ENCODE measurements around the gene RBMS1. TPM values are rescaled to one million over a fixed set of nuclear protein-coding genes. Genes with fewer than 3 reads are reported as not detected.
A peak's percentile ranks its signal among the peaks of the same experiment; 100 is the strongest.

Gene RBMS1
- total RNA-seq, 2 donors from 2014 or later, result 18.8 to 22.8 TPM

DNA sequence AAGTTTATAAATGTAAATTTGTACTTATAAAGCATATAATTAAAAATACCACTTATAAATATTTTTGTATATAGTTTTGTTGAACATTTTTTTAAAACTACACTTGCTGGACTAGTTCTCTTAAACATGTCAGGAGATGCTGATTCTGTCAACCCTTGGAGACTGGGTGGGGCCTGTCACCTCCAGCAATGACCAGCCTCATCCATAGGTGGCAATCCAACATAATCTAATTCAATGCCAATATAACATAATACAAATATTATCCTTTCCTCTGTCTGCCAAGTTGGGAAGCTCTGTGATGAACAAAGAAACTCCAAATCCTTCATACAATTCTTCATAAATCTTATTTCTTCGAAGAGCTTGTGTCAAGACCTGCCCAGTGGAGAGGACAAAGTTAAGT, 140.4 kb downstream of the RBMS1 start:
- Histone ChIP-seq H3K4me1 (replicated peaks) (no peaks in the 10 kb centered on the region), H3K9me3 (no peaks in the 10 kb centered on the region), H3K27ac (no peak overlapping the region), H3K36me3 (no peaks in the 10 kb centered on the region), H3K4me3 (no peak overlapping the region), H3K27me3 (replicated peaks; ENCODE audit: insufficient read depth) (no peaks in the 10 kb centered on the region)
- 24% methylated on average over 1 of the region's 1 CpG for WGBS
- no peak for DNase-seq (ENCODE audit: low spot score)
- intact Hi-C loops (cut with DNase I), result no loop called here
- TF ChIP-seq, protein P1, sequence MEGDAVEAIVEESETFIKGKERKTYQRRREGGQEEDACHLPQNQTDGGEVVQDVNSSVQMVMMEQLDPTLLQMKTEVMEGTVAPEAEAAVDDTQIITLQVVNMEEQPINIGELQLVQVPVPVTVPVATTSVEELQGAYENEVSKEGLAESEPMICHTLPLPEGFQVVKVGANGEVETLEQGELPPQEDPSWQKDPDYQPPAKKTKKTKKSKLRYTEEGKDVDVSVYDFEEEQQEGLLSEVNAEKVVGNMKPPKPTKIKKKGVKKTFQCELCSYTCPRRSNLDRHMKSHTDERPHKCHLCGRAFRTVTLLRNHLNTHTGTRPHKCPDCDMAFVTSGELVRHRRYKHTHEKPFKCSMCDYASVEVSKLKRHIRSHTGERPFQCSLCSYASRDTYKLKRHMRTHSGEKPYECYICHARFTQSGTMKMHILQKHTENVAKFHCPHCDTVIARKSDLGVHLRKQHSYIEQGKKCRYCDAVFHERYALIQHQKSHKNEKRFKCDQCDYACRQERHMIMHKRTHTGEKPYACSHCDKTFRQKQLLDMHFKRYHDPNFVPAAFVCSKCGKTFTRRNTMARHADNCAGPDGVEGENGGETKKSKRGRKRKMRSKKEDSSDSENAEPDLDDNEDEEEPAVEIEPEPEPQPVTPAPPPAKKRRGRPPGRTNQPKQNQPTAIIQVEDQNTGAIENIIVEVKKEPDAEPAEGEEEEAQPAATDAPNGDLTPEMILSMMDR (IDR thresholded peaks at IDR 0.05), result peak in 1 of 4 experiments; percentile 24
- no peak for TF ChIP-seq POLR2A (IDR thresholded peaks at IDR 0.05)

DNA sequence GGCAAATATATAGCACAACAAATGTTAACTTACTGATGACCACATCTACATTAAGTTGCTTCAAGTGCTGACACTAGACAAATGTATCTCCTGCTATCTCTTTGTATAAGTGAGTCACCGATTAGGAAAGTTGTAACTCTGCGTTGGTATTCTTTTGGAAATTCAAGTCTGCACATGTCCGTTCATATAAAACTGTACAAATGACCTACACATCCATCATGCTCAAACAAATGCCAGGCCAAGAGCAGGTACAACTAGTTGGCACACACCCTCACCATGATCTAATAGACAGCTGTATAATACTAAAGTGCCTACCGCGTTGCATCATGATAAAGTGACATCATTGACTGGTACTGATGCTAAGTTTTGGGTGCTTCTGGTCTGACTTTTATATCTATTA, 141.1 kb downstream of the RBMS1 start:
- DNase-seq (ENCODE audit: low spot score), result peak; percentile 17
- intact Hi-C loops (cut with DNase I), result no loop called here
- no peaks in the 10 kb centered on the region for H3K4me1 ChIP-seq (replicated peaks)
- H3K27me3 ChIP-seq (replicated peaks; ENCODE audit: insufficient read depth), result no peaks in the 10 kb centered on the region
- H3K9me3 ChIP-seq, result no peaks in the 10 kb centered on the region
- WGBS, result 50% methylated on average over 5 of the region's 5 CpGs
- H3K27ac ChIP-seq, result no peak overlapping the region
- H3K36me3 ChIP-seq, result no peaks in the 10 kb centered on the region
- TF ChIP-seq POLR2AphosphoS5 (IDR thresholded peaks at IDR 0.05) (peak; percentile 5), POLR2A (IDR thresholded peaks at IDR 0.05) (no peak)
- TF ChIP-seq, protein P1 (IDR thresholded peaks at IDR 0.05), result no peak
- H3K4me3 ChIP-seq, result no peak overlapping the region

DNA sequence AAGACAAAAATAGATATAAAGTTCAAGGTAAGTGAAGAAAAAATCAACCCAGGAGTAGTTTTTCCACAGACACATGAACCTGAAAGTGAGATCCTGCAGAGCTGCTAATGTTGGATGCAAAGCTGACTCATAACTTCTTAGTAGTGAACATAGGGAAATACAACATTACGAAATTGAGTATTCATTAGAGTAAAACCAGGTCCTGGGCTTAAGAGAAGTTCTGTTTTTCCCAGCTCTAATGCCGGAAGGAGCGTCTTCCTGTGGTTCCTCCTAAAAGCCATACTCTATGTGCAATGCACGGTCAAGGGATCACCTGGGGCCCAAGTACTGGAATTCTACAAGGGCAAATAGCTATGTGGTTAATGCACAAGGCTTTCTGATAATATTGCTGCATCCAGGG, 141.7 kb downstream of the RBMS1 start:
- H3K4me3 ChIP-seq, result no peak overlapping the region
- intact Hi-C loops (cut with DNase I), result no loop called here
- DNase-seq (ENCODE audit: low spot score), result no peak
- H3K9me3 ChIP-seq, result no peaks in the 10 kb centered on the region
- no peaks in the 10 kb centered on the region for H3K36me3 ChIP-seq
- no peaks in the 10 kb centered on the region for H3K27me3 ChIP-seq (replicated peaks; ENCODE audit: insufficient read depth)
- 76% methylated on average over 4 of the region's 4 CpGs for WGBS
- TF ChIP-seq, protein P1 (IDR thresholded peaks at IDR 0.05), result no peak
- TF ChIP-seq POLR2AphosphoS5 (IDR thresholded peaks at IDR 0.05) (no peak), POLR2A (IDR thresholded peaks at IDR 0.05) (no peak)
- H3K4me1 ChIP-seq (replicated peaks), result no peaks in the 10 kb centered on the region
- no peak overlapping the region for H3K27ac ChIP-seq

DNA sequence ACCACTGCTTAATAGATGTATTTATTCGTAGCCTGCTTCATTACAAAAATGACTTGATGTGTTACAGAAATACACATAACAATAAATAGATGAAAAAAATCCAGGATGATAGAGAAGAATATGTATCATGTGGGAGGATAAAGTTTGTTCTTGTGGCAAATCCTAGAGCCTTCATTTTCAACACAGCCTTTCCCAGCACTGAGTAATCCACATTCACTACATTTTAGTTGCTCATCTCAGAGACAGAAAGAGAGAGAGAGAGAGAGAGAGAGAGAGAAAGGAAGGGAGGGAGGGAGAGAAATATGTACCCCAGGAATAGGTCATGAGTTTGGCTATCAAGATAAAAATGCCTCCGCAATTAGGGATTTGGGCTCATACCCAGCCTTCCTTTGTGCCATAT, 144.3 kb downstream of the RBMS1 start:
- H3K9me3 ChIP-seq, result no peaks in the 10 kb centered on the region
- TF ChIP-seq POLR2A (IDR thresholded peaks at IDR 0.05) (no peak), POLR2AphosphoS5 (IDR thresholded peaks at IDR 0.05) (no peak)
- TF ChIP-seq, protein P1 (IDR thresholded peaks at IDR 0.05), result no peak
- WGBS, result 88% methylated on average over 2 of the region's 2 CpGs
- no peaks in the 10 kb centered on the region for H3K4me1 ChIP-seq (replicated peaks)
- no peak for DNase-seq (ENCODE audit: low spot score)
- no peaks in the 10 kb centered on the region for H3K36me3 ChIP-seq
- intact Hi-C loops (cut with DNase I), result no loop called here
- H3K4me3 ChIP-seq, result no peak overlapping the region
- no peaks in the 10 kb centered on the region for H3K27me3 ChIP-seq (replicated peaks; ENCODE audit: insufficient read depth)
- no peak overlapping the region for H3K27ac ChIP-seq

GRCh38 chr2:160347269-160347863, 146.2 kb downstream of the RBMS1 start:
- WGBS, result 94% methylated on average over 1 of the region's 1 CpG
- no peaks in the 10 kb centered on the region for H3K4me1 ChIP-seq (replicated peaks)
- no peaks in the 10 kb centered on the region for H3K36me3 ChIP-seq
- H3K27ac ChIP-seq, result no peak overlapping the region
- H3K4me3 ChIP-seq, result no peak overlapping the region
- H3K27me3 ChIP-seq (replicated peaks; ENCODE audit: insufficient read depth), result no peaks in the 10 kb centered on the region
- DNase-seq (ENCODE audit: low spot score), result no peak
- H3K9me3 ChIP-seq, result no peaks in the 10 kb centered on the region
- no peak for TF ChIP-seq POLR2A (IDR thresholded peaks at IDR 0.05)
- TF ChIP-seq POLR2AphosphoS5 (IDR thresholded peaks at IDR 0.05), result no peak
- TF ChIP-seq, protein P1 (IDR thresholded peaks at IDR 0.05), result no peak
- intact Hi-C loops (cut with DNase I), result no loop called here
